ENCODE measurements around the gene CENPF.

DNA sequence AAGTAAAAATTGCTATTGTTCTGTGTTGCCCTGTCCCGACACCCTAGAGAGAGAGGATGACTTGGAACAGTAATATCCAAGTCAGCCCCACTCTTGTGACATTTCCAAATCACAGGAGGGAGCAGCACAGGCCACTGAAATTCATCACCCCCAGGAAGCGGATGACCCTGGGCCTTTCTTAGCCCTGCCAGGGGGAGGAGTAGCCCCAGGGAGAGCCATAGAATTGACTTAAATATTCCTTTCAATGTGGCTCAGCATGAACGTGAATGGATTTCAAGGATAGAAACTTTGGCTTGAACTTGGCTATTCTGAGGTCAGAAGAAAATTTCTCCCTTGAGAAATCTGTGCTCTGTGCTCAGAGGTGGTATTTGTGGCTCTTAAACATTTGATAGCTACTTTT lies 80.6 kb downstream of the CENPF start:
- TF ChIP-seq, protein P1, sequence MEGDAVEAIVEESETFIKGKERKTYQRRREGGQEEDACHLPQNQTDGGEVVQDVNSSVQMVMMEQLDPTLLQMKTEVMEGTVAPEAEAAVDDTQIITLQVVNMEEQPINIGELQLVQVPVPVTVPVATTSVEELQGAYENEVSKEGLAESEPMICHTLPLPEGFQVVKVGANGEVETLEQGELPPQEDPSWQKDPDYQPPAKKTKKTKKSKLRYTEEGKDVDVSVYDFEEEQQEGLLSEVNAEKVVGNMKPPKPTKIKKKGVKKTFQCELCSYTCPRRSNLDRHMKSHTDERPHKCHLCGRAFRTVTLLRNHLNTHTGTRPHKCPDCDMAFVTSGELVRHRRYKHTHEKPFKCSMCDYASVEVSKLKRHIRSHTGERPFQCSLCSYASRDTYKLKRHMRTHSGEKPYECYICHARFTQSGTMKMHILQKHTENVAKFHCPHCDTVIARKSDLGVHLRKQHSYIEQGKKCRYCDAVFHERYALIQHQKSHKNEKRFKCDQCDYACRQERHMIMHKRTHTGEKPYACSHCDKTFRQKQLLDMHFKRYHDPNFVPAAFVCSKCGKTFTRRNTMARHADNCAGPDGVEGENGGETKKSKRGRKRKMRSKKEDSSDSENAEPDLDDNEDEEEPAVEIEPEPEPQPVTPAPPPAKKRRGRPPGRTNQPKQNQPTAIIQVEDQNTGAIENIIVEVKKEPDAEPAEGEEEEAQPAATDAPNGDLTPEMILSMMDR (conservative IDR thresholded peaks at IDR 0.05 in 1 of 2, IDR thresholded peaks at IDR 0.05 in 1 of 2; ENCODE audit: extremely low read depth in 1 of 2, insufficient read depth in 1 of 2, low read depth in 1 of 2, low read length in 2 of 2): no peak
- TF ChIP-seq EZH2 (IDR thresholded peaks at IDR 0.05; ENCODE audit: borderline replicate concordance, low read length): no peak
